Measurements from ENCODE around the gene EXOC6B. TPM values are rescaled to one million over a fixed set of nuclear protein-coding genes. Genes with fewer than 3 reads are reported as not detected.

EXOC6B gene
- total RNA-seq, 4 donors from 2014 or later = 14.1 to 107 (median 38.5) TPM

DNA sequence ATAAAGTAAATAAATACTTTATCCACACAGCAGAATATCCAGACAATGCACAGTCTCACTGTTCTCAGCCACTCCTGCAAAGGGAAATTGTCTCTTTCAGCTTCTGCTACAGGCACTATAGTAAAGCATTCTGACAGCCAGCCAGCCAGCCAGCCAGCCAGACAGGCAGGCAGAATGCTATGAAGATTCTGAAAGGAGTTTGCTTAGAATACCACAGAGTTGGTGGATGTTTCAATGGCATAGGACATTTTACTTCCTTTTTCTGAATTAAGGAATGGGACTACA lies 562.1 kb downstream of the EXOC6B start:
- H3K27ac ChIP-seq = no peak overlapping the region
- no peaks in the 10 kb centered on the region for H3K4me1 ChIP-seq
- H3K4me3 ChIP-seq = no peak overlapping the region
- no peaks in the 10 kb centered on the region for H3K27me3 ChIP-seq
- no peaks in the 10 kb centered on the region for H3K9me3 ChIP-seq
- no peak for TF ChIP-seq POLR2A (IDR thresholded peaks at IDR 0.05)
- TF ChIP-seq, protein P1, sequence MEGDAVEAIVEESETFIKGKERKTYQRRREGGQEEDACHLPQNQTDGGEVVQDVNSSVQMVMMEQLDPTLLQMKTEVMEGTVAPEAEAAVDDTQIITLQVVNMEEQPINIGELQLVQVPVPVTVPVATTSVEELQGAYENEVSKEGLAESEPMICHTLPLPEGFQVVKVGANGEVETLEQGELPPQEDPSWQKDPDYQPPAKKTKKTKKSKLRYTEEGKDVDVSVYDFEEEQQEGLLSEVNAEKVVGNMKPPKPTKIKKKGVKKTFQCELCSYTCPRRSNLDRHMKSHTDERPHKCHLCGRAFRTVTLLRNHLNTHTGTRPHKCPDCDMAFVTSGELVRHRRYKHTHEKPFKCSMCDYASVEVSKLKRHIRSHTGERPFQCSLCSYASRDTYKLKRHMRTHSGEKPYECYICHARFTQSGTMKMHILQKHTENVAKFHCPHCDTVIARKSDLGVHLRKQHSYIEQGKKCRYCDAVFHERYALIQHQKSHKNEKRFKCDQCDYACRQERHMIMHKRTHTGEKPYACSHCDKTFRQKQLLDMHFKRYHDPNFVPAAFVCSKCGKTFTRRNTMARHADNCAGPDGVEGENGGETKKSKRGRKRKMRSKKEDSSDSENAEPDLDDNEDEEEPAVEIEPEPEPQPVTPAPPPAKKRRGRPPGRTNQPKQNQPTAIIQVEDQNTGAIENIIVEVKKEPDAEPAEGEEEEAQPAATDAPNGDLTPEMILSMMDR (IDR thresholded peaks at IDR 0.05) = no peak
- H3K36me3 ChIP-seq = no peaks in the 10 kb centered on the region
- no peak for DNase-seq
- intact Hi-C loops (cut with DNase I; ENCODE audit: low total_unique reads) = no loop called here

DNA sequence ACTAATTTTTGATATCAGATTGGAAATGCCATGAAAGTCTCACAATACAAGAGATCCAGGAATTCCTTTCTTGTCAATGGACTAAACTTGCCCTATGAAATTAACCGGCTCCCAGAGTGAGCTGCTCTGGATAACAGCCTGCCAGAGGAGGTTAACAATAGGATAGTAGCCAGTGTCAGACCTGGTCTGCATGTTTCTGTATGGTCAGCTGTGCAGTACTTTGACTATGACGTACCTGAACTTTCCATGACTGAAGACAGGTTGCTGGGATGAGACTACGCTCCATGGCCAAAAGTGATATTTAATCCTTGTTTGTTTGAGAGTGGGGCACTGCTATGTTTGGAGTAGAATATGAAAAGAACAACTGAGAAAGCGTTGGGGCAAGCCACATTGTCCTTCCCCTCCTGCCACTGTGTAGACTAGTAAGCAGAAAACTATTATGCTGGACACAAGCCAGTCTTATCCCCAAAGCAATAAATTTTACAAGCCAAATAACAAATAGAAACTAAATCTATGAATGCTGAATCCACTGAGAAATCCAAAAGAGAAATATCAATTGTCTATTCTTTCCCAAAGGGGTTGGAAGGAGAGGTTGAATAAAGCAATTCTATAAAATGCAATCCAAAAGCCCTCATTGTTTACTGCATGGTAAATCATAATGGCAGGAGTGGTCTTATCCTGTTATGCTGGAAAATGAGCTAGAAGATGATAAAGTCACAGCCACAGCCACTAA lies 562.6 kb downstream of the EXOC6B start:
- Histone ChIP-seq H3K4me3 (no peak overlapping the region), H3K9me3 (no peaks in the 10 kb centered on the region), H3K36me3 (no peaks in the 10 kb centered on the region), H3K4me1 (no peaks in the 10 kb centered on the region), H3K27me3 (no peaks in the 10 kb centered on the region), H3K27ac (no peak overlapping the region)
- TF ChIP-seq POLR2A (IDR thresholded peaks at IDR 0.05) = no peak
- TF ChIP-seq, protein P1 (IDR thresholded peaks at IDR 0.05) = no peak
- DNase-seq = no peak
- intact Hi-C loops (cut with DNase I; ENCODE audit: low total_unique reads) = no loop called here

DNA sequence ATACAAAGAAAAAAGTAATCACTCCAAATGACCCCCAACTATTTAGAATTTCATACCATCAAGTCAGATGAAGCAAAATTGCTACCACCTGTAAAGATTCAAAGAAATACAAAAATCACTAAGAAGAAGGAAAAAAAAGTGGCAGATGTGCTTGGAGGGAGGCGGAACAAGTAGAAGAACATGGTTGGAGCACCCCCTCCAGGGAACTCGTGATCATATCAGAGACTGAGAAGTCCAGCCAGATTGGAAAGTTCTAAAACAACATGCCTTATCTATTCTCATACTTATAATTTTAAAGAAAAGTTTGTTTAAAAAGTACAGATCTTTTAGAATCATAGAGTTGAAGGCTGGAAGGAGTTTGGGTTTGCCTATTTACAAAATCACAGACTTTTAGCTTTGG lies 564.8 kb downstream of the EXOC6B start:
- H3K27ac ChIP-seq = no peak overlapping the region
- intact Hi-C loops (cut with DNase I; ENCODE audit: low total_unique reads) = no loop called here
- DNase-seq = no peak
- H3K27me3 ChIP-seq = no peaks in the 10 kb centered on the region
- H3K4me3 ChIP-seq = no peak overlapping the region
- TF ChIP-seq, protein P1 (IDR thresholded peaks at IDR 0.05) = no peak
- TF ChIP-seq POLR2A (IDR thresholded peaks at IDR 0.05) = no peak
- no peaks in the 10 kb centered on the region for H3K4me1 ChIP-seq
- no peaks in the 10 kb centered on the region for H3K9me3 ChIP-seq
- no peaks in the 10 kb centered on the region for H3K36me3 ChIP-seq

DNA sequence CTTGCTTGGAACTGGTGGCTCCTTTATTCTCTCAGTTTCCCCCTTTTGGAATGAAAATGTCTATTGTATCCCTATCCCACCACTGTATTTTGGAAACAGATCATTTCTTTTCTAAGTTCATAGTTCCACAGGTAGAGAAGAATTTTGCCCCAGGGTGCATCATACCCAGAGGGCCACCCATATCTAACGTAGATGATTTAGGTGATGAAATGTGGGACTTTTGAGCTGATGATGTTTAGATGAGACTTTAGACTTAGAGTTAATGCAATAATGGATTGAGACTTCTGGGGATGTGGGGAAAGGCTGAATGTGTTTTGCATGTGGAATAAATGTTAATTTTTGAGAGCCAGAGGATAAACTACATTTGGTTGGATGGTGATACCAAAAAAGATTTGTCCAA lies 570.3 kb downstream of the EXOC6B start:
- intact Hi-C loops (cut with DNase I; ENCODE audit: low total_unique reads) = no loop called here
- Histone ChIP-seq H3K4me1 (no peaks in the 10 kb centered on the region), H3K4me3 (no peak overlapping the region), H3K9me3 (no peaks in the 10 kb centered on the region), H3K27ac (no peak overlapping the region), H3K36me3 (no peaks in the 10 kb centered on the region), H3K27me3 (no peaks in the 10 kb centered on the region)
- DNase-seq = no peak
- TF ChIP-seq POLR2A (IDR thresholded peaks at IDR 0.05) = no peak

DNA sequence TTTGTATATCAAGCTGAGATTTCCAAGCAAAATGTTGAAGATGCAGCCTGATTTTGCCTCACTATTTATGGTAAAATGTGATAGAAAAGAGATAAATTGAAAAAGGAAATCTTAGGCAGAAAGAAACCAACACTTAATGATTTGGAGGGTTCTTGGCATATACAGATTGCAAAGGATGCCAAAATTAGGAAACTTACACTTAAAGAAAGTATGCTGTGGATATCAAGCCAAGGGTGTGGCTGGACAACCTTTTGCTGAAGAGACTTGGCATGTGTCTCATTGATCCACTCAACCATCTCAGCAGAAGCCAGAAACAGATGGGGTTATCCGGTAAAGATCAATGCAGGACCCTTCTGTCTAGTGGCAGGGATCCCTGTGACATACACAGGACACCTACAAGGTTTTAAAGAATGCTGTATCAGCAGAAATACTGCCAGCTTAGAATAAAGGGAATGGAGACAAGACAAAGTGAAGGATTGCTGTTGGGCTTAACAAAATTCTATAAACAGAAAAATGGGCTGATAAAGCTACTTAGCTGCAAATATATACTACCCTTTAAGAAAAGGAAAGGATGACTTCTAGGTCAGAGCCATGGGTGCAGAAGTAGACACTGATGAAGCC lies 570.9 kb downstream of the EXOC6B start:
- no peaks in the 10 kb centered on the region for H3K36me3 ChIP-seq
- no peaks in the 10 kb centered on the region for H3K4me1 ChIP-seq
- intact Hi-C loops (cut with DNase I; ENCODE audit: low total_unique reads) = no loop called here
- H3K27ac ChIP-seq = no peak overlapping the region
- H3K9me3 ChIP-seq = no peaks in the 10 kb centered on the region
- DNase-seq = no peak
- no peak for TF ChIP-seq POLR2A (IDR thresholded peaks at IDR 0.05)
- TF ChIP-seq, protein P1 (IDR thresholded peaks at IDR 0.05) = no peak
- no peaks in the 10 kb centered on the region for H3K27me3 ChIP-seq
- H3K4me3 ChIP-seq = no peak overlapping the region
